NCI-H128 (cell line): Measurements from ENCODE around the gene LCE2B.
"Not testable (repeated sequence)": the region's sequence is repeated elsewhere in the genome, so short reads cannot be mapped to it uniquely, and the experiment has no call there.

Experiments used
- DNase-seq: peaks from one replicate; lab custom pipeline; 2025; ENCODE audit not compliant: unreplicated experiment; lab: John Stamatoyannopoulos, UW

Gene LCE2B

GRCh38 chr1:152685823-152686222, at the start of gene LCE2B:
Gene LCE2B (plus strand): TSS chr1:152686123. CDS start chr1:152686844, 721 bp downstream.
- not testable (repeated sequence) for DNase-seq

DNA sequence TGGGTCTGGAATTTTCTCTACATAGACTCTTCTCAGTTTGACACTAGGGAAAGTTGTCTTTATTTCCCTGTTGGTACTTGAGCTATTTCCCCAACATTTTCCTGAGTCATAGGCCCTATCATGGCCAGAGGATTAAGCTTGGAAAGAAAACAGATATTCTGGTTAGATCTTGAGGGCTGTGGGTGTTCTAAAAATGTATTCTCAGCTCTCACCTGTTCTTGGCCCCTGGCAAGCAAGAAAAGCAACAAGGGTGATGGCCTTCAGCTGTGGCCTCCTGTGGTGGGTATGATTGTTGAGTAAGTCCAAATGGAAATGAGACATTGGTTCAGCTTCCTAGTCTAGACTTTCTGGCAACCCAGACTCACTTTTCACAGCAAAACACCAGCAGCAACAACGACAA, 45.6 kb upstream of the LCE2B start:
- no peak for DNase-seq

GRCh38 chr1:152643945-152644344, 42.0 kb upstream of the LCE2B start:
- no peak for DNase-seq

DNA sequence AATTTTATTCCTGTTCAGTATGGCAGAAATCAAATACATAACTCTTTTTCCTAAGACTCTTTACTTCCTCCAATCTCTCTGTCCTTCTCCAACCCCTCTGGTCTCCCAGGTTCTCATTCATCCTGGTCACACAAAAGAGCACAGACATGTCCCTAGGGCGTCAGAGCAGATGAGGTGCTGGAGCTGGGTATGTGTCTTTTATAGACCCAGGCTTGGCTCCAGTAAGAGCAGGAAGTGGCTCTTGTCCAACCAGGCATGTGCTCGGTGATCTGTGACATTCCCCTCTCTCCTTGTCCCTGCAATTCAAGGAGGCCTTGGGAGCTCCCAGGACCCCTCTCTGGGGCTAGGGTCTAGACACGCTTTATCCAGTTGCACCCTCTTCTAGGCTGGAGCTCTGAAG, 40.8 kb upstream of the LCE2B start:
- DNase-seq, result no peak

- DNase-seq, result no peak
Measured at GRCh38 chr1:152646656-152647055, 39.3 kb upstream of the LCE2B start.

DNA sequence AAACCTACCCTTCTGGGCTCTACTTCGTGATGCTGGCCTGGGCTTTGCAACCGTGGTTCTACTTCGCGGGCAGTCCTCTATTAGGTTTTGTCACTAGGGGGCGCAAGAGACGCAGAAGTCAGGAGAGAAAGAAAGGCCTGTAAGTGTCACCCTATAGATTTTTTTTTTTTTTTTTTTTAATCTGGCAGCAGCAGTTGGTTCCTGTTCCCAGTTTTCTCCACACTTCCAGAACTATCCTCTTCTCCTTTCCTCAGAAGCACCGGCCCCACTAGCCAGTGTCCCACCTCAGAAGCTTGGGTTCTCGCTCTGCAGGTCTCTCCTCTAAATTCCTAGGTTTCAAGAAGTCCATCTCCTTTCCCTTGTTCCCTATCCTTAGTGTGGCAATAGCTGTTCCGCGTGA, 31.8 kb upstream of the LCE2B start:
- no peak for DNase-seq

DNA sequence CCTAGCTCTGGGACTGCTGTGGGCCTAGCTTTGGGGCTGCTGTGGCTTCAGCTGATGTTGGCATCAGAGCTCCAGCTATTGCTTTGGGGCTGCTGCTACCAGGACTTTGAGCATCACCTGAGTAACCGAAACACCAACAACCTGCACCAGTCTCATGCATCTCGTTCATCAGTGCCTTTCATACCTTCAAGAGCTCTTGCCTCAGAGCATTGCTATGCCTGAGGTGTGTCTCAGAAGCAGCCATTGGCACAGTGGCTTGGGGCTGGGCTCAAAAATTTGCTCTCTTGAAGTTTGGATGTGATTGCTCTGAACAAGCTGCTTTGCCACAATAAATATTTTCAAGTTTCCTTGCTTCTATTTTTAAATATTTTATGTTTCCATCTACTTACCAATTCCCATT, 29.5 kb upstream of the LCE2B start:
- no peak for DNase-seq

DNA sequence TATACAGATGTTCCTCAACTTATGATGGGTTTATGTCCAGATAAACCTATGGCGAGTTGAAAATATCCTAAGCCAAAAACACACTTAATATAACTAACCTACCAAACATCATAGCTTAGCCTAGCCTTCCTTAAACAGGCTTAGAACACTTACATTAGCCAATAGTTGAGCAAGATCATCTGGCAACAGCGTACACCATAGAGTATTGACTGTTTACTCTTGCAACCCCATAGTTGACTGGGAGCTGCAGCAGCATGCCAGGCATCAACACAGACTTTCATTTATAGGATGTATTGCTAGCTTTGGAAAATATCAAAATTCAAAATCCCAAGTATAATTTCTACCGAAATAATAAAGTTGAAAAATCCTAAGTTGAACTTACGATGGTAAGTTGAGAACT, 28.2 kb upstream of the LCE2B start:
- DNase-seq, result no peak

- no peak for DNase-seq
Measured at GRCh38 chr1:152658649-152659048, 27.3 kb upstream of the LCE2B start.

DNA sequence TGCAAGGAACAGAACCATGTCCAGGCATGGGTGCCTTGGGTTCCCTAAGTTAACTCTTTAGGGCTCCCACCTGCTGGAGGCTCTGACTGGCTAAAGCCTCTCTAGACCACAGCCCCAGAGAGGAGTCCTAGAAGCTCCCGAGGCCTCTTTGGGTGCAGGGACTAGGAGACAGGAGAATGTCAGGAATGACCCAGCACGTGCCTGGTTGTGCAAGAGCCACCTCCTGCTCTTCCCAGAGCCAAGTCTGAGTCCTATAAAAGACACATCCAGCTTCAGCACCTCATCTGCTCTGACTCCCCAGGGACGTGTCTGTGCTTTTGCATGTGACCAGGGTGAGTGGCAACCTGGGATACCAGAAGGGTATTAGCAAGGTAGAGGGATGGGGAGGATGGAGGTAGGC, 22.8 kb upstream of the LCE2B start, which contains the start of gene LCE2D:
Gene LCE2D (plus strand): TSS at position 283 of the 400 bp plus-strand sequence. CDS start 726 bp downstream, outside the sequence.
- no peak for DNase-seq

GRCh38 chr1:152666171-152666570, 19.8 kb upstream of the LCE2B start:
- not testable (repeated sequence) for DNase-seq

DNA sequence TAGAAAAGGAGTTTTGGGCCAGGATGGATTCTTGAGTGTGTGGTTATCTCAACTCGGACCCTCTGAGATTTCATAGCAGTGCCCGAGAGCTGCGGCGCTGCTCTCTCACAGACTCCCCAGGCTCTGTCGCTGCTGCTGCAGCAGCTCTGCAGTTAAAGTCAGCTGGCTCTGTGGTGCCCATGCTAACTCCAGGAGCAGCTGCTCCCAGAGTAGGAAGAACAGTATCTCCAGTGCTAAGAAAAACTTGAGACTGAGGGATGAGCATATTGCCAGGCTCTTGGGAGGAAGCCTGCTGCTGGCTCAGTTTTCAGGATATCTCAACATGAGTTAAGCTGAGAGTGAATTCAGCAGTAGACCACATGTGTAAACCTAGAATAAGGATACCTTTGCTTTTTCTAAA, 18.3 kb upstream of the LCE2B start:
- DNase-seq, result no peak

GRCh38 chr1:152673016-152673415, 12.9 kb upstream of the LCE2B start:
- DNase-seq, result no peak

- not testable (repeated sequence) for DNase-seq
Measured at GRCh38 chr1:152674983-152675382, 10.9 kb upstream of the LCE2B start, which contains the start of gene LCE2C. Gene LCE2C (plus strand): TSS chr1:152675279. CDS start chr1:152676016, 737 bp downstream.

- no peak for DNase-seq
Measured at GRCh38 chr1:152679459-152679858, 6.5 kb upstream of the LCE2B start.

- no peak for DNase-seq
Measured at GRCh38 chr1:152681616-152682015, 4.3 kb upstream of the LCE2B start.

- DNase-seq, result no peak
Measured at GRCh38 chr1:152683846-152684245, 2.1 kb upstream of the LCE2B start.

- no peak for DNase-seq
Measured at GRCh38 chr1:152697701-152698600, 12.0 kb downstream of the LCE2B start, which contains the start of gene LCE2A. Gene LCE2A (plus strand): TSS chr1:152698345. CDS start chr1:152698902, 557 bp downstream.

DNA sequence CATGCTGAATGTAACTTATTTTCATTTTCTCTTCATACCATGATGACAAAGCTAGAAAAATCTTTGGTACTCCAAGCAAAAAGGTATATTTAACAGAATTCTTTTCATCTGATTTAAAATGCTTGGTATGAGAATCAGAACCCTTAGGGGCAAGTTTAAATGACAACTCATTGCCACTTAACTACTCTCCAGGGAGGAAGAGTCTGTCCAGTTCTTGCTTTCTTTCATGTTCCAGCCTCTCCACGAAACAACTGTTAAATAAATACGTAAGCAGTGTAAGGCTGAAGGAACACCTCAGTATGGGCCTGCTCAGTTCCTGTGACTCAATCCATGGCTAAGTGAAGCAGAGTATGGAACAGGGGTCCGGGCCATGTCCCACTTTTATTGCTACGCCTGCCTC, 13.8 kb downstream of the LCE2B start:
- DNase-seq, result no peak

DNA sequence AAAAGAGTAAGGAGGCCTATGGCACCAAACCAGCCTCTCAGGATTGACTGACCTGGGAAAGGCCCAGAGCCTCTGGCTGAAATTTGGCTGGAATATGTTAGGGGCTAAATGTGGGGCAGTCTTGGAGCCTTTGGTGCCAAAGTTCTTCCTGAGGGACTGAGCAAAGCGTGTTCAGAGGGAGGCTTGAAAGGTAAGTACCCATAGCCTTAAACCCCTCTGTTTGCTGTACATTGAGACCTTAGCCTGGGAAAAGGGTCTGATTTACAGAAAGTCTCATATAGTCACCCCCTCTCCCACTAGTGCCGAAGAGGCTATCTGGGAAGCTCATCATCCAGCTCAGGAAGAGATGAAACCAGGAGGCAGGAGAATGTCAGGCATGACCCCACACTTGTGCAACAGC, 21.9 kb downstream of the LCE2B start, which contains the start of gene LCE4A:
Gene LCE4A (plus strand): TSS at position 301 of the 400 bp plus-strand sequence. CDS start 916 bp downstream, outside the sequence.
- no peak for DNase-seq

DNA sequence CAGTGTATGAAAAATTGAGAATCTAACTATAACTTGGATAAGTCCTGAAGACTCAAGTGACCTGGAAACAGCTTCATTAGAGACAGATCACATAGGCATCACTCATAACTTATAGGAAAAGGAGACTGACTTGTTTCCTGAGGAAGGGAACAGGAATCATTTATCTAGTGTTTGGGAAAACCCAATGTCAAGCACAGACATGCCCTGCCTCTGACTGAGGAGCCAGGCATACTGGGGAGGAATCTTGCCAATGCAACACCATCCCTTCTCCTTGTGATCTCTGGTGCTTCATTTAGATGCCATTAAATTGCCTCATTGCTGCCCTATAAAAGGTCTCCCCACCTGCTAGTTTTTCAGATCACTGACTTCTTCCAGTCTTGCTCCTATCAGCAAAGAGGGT, 32.3 kb downstream of the LCE2B start:
- no peak for DNase-seq

- no peak for DNase-seq
Measured at GRCh38 chr1:152725261-152725660, 39.3 kb downstream of the LCE2B start.
